GM19238 (cell line): ENCODE data around the gene C9orf72.

Experiments used
- DNase-seq: peaks from one replicate; pipeline ENCODE4 v3.0.0; 2011; ENCODE audit warnings: low spot score; ENCODE audit not compliant: insufficient read length

The C9orf72 gene

DNA sequence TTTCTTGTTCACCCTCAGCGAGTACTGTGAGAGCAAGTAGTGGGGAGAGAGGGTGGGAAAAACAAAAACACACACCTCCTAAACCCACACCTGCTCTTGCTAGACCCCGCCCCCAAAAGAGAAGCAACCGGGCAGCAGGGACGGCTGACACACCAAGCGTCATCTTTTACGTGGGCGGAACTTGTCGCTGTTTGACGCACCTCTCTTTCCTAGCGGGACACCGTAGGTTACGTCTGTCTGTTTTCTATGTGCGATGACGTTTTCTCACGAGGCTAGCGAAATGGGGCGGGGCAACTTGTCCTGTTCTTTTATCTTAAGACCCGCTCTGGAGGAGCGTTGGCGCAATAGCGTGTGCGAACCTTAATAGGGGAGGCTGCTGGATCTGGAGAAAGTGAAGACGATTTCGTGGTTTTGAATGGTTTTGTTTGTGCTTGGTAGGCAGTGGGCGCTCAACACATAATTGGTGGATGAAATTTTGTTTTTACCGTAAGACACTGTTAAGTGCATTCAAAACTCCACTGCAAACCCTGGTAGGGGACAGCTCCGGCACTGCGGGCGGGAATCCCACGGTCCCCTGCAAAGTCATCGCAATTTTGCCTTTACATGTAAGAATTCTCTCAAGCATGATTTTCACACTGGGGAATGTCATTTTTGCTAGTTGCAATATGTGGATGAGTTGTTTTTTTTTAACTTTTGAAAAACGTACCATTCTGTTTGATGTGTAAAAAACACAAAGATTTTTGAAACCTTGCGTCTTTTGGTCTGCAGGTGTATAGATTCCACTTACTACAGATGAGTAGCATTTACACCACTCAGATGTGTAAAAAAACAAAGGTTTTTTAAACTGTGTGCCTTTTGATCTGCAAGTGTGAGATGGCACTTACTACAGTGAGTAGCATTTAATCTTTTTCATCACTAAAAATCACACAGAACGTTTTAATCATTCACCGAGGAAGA, 631 bp upstream of the C9orf72 start:
- DNase-seq, result peak; percentile 75

DNA sequence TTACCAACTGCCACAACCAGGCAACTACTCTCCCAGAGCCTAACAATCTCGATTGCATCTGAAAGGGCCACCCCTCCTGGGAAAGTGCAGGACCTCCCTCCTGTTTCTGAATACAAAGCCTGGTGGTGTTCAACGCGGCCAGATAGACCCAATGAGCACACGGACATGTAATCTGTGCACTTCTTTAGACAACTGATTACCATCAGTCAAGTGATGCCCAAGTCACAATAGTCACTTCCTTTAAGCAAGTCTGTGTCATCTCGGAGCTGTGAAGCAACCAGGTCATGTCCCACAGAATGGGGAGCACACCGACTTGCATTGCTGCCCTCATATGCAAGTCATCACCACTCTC, 739 bp downstream of the C9orf72 start:
- peak; percentile 5 for DNase-seq

DNA sequence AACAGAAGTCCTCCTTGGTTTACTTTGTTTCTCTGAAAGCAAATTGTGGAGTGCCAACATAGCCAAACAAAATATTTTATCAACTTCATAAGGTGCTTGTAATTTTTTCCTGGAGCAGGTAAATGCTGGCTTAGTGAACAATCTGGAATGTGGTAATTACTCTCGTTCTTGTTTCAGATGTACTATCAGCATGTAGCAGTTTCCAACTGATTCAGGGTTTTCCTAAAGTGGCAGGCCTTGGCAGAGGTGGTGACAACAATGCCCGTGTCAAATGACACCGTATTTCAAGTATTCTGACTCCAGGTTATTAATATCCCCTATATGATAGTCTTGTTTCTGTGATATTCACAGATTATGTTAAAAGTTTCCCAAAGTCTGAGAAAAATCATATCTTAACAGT, 1.2 kb downstream of the C9orf72 start:
- no peak for DNase-seq

DNA sequence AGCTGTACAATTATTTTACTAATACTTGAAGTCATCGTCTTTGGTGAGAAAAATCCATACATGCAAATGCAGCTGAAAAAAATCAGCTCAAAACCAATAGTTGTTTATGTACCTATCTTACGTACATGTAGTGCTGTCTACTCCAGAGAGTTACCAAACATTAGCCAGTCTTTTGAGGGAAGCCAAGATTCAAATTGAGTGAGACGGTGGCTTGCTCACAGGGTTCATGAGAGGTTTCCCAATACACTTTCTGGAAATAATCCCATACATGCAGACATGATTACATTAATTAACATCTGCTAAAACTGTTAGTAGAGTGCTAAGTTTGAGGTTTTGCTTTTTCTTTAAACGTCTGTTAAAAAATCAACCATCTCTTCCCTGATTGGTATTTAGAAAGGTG, 2.3 kb downstream of the C9orf72 start:
- DNase-seq, result no peak

DNA sequence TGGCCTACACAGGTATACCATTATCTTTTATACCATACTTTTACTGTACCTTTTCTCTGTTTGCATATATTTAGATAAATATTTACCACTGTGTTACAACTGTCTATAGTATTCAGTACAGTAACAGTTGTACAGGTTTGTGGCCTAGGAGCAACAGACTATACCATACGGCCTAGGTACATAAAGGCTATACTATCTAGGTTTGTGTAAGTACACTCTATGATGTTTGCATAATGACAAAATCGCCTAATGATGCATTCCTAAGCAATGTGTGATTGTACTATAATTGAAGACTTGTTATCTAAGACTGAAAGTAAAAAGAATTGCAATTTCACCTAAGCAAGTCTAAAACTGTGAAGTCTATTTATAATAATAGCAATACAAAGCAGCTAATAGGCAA, 3.9 kb downstream of the C9orf72 start:
- DNase-seq, result no peak

DNA sequence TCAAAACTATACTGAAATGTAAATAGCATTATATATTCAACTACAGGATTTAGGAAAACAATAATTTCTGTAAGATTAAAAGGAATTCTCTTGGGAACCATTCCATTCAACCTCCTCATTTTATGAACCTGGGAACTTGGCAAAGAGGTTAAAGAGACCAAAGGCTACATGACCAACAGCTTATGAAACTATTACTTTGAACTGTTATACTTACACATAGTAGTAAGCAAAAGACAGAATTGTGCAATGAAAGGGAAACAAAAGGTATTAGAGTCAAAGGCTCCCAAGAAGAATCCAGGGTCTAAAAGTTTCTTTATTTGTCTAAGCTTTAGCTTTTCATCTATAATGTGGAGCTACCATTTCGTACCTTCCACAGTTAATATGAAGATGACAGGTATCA, 7.2 kb downstream of the C9orf72 start:
- no peak for DNase-seq

DNA sequence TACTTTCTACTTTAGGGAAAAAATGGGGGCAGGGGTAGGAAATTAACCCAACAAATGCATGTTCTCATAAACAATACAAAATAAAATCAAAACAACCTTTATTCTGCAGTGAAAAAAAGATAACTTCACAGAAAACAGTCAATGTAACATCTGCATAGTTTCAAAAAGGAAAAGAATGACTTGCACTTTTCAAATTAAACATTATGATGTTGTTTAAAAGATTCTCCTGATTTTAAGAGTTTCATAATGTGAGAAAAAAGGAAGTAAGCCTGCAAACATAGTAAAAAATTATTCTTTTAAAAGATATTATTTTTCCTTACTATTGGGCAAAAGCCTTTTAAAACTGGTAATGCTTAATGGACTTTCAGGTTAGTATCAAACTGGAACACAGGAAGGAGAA, 7.6 kb downstream of the C9orf72 start:
- no peak for DNase-seq

DNA sequence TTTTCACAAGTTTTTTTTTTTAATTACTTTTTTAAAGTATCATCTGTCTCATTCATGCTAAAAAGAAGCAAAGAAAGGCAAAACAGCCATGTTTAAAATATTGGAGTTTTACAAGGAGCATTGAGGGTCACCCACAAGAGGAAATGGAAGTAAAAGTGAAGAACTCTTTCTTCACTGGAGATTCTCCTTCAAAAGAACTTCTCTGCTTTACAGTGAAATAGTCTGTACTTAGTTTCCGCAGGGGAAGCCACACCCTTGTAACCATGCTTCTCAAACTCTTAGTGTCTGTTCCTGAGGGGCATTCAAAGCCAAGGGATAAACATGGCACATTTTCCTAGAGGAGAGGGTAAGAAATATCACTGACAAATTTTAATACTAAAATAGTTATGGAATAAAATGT, 8.6 kb downstream of the C9orf72 start:
- DNase-seq, result no peak

DNA sequence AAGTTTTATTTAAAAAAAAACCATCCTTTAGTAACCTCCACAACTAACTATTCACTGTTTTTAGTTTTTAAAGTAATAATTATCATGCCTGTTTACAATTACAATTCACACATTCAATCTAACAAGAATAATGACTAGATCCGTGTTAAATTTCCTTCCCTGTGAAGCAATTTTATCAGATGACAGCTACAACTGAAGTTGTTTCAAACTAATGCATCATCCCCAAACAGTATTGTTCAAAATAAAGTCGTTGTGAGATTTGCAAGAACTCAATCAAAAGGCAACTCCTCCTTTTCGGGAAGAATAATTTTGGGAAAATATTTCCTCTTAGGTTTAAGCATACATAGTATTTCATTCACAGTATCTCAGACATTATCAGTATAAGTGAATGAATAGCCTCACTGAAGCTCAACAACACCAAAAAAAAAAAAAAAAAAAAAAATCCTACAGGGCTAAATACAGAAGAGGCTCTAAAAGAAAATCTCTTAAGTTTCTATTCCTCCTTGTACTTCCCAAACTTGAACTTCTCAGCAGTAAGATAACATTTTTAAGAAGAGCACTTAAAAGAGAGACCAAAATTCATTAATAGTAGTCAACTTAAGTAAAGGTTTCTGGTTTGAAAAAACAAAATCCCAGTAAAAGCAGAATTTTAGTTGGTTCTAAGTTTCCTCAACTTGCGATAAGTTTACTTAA, 9.4 kb downstream of the C9orf72 start:
- DNase-seq, result no peak

DNA sequence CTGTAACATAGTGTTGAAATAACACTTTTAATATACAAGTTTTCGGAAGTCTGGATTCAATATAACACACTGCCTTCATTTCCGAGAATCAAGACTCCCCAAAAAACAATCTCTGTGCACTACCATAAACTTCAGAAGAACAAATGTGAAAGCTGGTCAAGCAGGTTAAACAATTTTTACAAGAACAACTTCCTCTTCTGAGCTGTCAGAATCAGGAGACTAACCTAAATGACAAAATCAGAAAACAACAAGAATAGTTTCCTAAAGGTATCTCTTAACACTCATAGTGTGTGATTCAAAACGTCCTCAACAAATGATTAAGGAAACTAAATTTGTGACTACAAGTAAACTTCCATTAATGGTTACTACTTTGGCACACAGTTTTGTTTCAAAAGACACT, 11.6 kb downstream of the C9orf72 start:
- no peak for DNase-seq

DNA sequence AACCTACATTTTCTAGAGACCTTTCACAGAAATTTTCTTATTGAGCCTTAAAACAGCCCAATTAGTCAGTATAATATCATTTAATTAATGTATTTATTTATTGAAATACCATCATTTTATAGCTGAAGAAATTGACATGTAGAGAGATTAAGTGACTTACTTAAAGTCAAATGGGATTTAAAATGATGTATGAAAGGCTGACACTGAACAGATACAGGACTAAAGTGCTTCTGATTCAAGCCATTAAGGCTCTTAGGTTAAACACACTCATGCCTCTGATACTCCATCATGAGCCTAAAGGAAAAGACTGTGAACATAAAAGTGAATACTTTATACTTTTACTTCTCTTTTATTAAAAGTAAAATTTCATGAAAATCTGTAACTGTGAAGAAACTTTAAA, 12.8 kb downstream of the C9orf72 start:
- no peak for DNase-seq

DNA sequence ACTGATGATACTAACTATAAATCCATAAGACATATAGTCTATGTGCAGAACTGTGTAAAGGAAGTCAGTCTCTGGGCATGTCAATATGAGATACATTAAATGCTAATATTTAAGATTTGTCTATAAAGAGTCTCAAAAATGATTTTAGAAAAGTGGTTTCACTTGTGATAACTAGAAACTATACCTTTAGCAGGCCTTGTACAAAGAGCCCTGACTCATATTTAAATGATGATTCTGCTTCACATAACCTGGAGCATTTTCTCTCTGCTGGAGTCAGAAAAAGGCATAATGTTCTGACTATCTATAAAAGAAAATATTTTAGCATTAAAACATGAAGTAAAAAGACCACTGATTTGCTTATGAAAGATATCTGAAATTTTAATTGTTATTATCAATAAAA, 15.0 kb downstream of the C9orf72 start:
- no peak for DNase-seq

DNA sequence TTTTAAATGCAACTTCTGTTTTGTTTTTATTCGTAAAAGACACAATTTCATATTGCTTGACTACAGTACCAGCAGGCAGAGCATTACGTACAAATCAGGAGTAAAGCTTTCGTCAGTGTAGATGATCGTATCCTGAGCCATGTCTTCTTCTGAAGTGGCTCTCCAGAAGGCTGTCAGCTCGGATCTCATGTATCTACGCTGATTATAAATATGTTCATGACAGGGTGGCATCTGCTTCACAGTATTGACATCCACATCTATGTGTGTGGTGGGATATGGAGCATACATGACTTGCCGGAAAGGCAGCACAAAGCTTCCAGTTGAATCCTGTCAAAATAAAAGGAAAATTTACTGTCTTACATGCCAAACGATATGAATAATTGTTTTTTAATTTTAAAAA, 16.8 kb downstream of the C9orf72 start:
- no peak for DNase-seq

DNA sequence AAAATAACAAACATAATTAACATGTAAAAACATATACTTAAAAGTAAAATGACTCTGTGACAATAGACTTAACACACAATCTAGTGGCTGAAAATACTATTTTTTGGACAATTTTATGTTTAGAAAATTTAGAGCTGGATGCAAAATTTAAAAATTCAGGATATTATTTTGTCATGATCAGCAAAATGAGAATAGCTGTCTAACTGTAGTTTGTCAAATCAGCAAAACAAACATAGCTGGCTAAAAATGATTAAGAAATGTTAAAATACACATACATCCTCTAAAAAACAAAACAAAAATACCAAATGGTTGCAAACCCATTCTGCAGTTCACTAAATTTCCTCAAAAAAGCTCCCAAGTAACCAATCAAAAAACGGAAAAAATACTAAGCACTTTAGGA, 18.6 kb downstream of the C9orf72 start:
- no peak for DNase-seq

DNA sequence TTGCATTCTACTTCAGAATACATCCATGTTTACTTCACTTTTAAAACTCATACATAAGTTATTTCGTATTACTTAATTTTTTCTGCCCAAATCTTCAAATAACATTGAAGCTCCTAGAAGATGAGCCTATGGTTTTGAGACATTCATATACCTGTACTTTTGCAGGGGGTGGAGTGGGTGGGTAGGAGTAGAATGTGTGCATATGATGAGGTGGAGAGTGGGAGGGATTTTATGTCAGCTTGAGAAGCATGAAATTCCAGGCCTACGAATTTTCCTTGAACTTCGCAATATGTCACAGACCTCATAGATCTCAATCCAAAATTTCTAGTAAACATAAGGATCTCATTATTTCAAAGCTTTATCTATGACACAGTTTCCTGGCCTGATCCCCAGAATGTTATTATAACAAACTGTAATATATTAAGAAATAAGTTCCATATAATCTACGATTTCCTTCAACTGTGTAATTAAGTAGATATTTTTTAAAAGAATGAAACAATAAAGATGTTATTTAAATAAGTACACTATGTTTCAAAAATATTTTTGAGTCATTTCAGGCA, 24.0 kb downstream of the C9orf72 start:
- DNase-seq, result no peak

DNA sequence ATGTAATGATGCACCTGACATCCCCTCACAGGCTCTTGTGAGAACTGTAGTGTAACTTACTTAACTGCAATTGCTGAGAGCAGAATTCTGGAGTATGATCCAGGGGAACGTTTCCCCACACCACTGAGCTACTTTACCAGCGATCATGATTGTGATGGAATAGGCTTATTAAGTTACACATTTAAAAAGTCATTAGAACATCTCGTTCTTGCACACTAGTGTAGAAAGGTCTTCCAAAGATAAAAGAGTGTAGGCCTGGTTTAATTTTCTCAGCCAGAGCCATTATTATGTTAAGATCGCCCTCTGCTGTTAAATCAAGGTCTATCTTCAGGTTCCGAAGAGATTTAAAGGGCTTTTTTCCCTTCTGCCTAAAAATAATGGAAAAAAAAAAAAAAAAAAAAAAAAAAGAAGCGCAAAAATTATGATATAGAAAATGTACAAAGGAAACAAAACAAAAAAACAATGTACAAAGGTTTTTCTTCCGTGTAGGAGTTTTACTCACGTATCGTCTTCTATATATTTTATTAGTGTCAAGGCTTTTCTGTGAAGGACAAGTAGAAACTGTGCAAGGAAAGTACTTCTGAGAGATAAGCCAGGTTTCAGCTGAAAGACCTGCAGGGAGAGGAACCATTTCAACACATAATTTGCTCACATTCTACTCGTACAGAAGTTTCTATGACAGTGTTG, 25.1 kb downstream of the C9orf72 start:
- DNase-seq, result no peak

DNA sequence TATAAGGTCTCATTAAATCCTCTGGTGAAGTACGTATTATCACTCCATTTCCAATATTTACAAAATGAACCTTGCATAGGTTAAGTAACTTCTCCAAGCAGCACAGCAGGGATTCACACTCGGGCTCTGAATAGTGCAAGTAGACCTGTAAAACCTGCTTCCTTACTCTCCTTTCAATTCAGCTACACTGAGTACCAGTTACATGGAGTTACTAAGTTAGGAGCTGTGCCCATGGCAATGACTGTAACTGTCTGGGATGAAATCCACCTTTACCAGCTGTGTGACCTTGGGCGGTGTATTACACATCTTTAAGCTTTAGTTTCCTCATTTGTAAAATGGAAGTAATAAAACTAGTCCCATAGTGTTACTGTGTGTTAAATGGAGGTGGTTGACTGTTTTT, 27.8 kb downstream of the C9orf72 start:
- no peak for DNase-seq

DNA sequence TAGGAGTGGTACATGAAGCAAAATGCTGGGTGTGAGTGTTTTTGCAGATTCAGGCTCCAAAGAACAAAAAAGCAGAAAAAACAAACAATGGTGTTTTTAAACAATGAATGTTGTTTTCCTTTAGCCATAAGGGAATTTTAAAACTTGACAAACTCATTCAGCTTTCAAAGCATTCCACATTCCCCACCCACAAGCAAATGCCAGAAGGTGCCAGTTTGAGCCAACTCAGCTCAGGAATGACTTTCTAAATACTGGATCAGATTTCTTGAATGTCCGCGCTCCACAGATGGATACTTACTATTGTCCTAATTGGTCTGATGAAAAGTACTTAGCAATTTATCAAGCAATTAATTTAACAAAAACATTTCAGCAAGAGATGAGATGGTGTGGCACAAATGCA, 30.8 kb downstream of the C9orf72 start:
- DNase-seq, result no peak

DNA sequence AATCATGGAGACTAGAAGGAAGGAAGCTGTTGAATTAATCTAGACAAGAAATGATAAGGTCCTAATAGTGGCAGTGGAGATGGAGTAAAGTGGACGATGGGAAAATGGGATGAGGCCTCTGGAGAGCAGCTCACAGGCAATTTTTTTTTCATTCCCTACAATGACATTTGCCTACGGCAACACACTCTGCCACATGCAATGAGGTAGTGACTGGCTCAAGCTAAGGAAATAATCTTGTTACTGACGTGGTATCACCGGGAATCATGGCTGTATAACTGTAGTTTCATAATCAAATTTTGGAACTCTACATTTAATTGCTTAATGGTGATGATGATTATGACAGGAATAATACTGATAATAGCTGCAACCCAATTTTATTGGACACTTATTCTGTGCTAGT, 31.5 kb downstream of the C9orf72 start:
- no peak for DNase-seq

DNA sequence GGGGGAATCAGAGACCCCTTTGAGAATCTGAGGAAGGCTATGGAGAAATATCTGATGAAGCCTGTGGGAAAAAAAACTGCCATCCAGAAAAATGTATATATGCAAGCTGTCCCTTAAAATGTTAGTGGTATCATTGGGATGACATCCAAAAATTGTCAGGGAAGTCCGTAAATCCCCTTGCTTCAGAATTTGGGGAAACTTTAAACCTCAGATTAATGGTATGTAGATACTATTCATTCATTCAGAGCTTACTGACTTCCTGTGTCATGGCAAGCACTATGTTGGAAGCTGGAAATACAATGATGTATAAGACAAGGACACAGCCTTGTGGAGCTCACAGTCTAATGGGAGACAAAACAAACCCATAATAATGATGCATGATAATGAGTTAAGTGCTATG, 32.8 kb downstream of the C9orf72 start:
- DNase-seq, result no peak

DNA sequence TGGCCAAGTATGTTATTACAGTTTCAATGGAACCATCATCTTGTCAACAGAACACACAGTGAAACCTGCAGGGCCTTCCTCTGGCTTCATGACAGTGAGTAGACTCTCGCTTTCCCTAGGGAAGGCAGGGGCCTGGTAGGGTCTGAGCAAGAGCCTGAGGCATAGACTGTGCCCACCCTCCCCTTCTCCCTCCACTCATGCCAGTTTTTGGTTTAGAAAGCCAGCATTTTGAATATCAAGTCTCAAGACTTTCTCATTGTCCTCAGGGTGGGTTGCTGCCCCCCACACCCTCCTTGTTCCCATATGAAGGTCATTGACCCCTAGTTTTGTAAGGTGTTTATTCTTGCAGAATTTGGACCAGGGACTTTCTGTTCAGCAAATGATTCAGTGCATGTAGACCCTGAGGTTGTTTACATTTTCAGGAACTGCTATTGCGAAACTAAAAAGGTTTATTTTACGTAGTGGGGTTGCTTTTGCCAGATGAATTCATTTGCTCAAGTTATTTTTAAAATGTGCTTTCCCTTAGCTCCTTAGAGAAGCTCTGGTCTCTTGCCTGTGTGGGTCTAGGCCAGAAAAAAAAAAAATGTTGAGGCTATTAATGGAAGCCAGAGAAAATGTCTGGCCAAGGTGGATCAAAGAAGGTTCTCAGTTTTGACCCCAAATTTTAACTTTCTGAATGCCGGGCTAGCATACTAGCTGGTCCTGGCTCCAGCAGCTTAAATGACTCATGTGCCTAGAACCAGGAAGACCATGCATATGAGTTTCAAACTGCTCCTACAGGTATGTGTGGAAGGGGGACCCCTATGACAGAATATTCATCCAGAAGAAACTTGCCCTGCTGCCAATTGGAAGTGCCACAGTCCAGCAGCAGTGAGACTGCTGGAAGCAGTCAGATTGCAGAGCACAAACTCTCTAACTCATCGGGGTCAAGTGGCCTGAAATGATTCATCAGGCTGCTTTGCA, 33.5 kb downstream of the C9orf72 start:
- no peak for DNase-seq
